Activated CD8-positive, alpha-beta memory T cell treated with anti-CD3 and anti-CD28 coated beads, Interleukin-2, amount 10 ng/mL, durations not matched to agents 7 days and 5 days (primary cell): ENCODE measurements around the gene PF4V1. TPM values are rescaled to one million over a fixed set of nuclear protein-coding genes. Genes with fewer than 3 reads are reported as not detected.

Experiments used
- ATAC-seq: fragments of 150-1000 bp; cut with Tn5 transposase; one replicate; pipeline ENCODE4 v1.10.0; 2021; ENCODE audit warnings: moderate library complexity
- CTCF ChIA-PET: fragments of 350-600 bp; sonication (Branson Sonifier 250); formaldehyde crosslinking; loops from one replicate; lab custom pipeline; 2021; ENCODE audit warnings: antibody characterized with exemption; lab: Charles Lee
- DNase-seq: peaks from one replicate; pipeline ENCODE4 v3.0.0-alpha.2; 2020
- H3K27ac Mint-ChIP-seq: one replicate; pipeline ENCODE4 v1.8.0; 2021; ENCODE audit warnings: mild to moderate bottlenecking, mixed read lengths
- H3K27me3 Mint-ChIP-seq: one replicate; pipeline ENCODE4 v1.8.0; 2021; ENCODE audit warnings: mixed read lengths
- H3K36me3 Mint-ChIP-seq: one replicate; pipeline ENCODE4 v1.8.0; 2021; ENCODE audit warnings: mild to moderate bottlenecking, mixed read lengths
- H3K4me1 Mint-ChIP-seq: one replicate; pipeline ENCODE4 v1.8.0; 2021; ENCODE audit warnings: mixed read lengths
- H3K4me3 Mint-ChIP-seq: one replicate; pipeline ENCODE4 v1.8.0; 2021; ENCODE audit warnings: mild to moderate bottlenecking, moderate library complexity, mixed read lengths
- H3K9me3 Mint-ChIP-seq: one replicate; pipeline ENCODE4 v1.8.0; 2022; ENCODE audit warnings: low read depth, mixed read lengths
- total RNA-seq, 2 experiments: library from RNA; stranded (reverse); gene quantifications; one replicate each; pipeline ENCODE4 v1.2.3, GENCODE V29; 2021

PF4V1 gene
- not detected for total RNA-seq

- Mint-ChIP-seq H3K4me1 (no peaks in the 10 kb centered on the region), H3K36me3 (no peaks in the 10 kb centered on the region)
Observed at GRCh38 chr4:73853246-73853704, at the start of gene PF4V1. TSS of gene PF4V1 (plus strand) at chr4:73853296. CDS start at chr4:73853363, 67 bp downstream.

GRCh38 chr4:73810191-73810590, 42.9 kb upstream of the PF4V1 start:
- Mint-ChIP-seq H3K36me3 (no peaks in the 10 kb centered on the region), H3K4me1 (peaks cover 6% of the 10 kb centered on the region), H3K27me3 (no peaks in the 10 kb centered on the region), H3K9me3 (peaks cover 2% of the 10 kb centered on the region), H3K27ac (no peak overlapping the region), H3K4me3 (no peak overlapping the region)
- CTCF ChIA-PET: no interaction called here
- no peak for ATAC-seq
- DNase-seq: no peak

More at GRCh38 chr4:73853246-73853704, at the start of gene PF4V1:
- CTCF ChIA-PET: no interaction called here
- H3K4me3 Mint-ChIP-seq: no peak within 1 kb of the TSS
- peaks cover 4% of the 10 kb centered on the region for H3K27me3 Mint-ChIP-seq
- H3K9me3 Mint-ChIP-seq: no peaks in the 10 kb centered on the region
- DNase-seq: no peak
- no peak within 1 kb of the TSS for H3K27ac Mint-ChIP-seq
- ATAC-seq: no peak

GRCh38 chr4:73811841-73812240, 41.3 kb upstream of the PF4V1 start:
- CTCF ChIA-PET: no interaction called here
- H3K27ac Mint-ChIP-seq: no peak overlapping the region
- H3K9me3 Mint-ChIP-seq: peaks cover 2% of the 10 kb centered on the region
- no peak overlapping the region for H3K4me3 Mint-ChIP-seq
- no peaks in the 10 kb centered on the region for H3K36me3 Mint-ChIP-seq
- DNase-seq (no peak), ATAC-seq (no peak)
- no peaks in the 10 kb centered on the region for H3K27me3 Mint-ChIP-seq
- peaks cover 8% of the 10 kb centered on the region for H3K4me1 Mint-ChIP-seq

- Mint-ChIP-seq H3K4me3 (no peak overlapping the region), H3K27ac (no peak overlapping the region), H3K27me3 (no peaks in the 10 kb centered on the region), H3K9me3 (peaks cover 6% of the 10 kb centered on the region), H3K36me3 (no peaks in the 10 kb centered on the region), H3K4me1 (peaks cover 8% of the 10 kb centered on the region)
- DNase-seq: no peak
- CTCF ChIA-PET: no interaction called here
- ATAC-seq: no peak
Observed at GRCh38 chr4:73814679-73815078, 38.4 kb upstream of the PF4V1 start.

- H3K36me3 Mint-ChIP-seq: no peaks in the 10 kb centered on the region
- H3K27ac Mint-ChIP-seq: no peak overlapping the region
- H3K9me3 Mint-ChIP-seq: peaks cover 6% of the 10 kb centered on the region
- H3K27me3 Mint-ChIP-seq: no peaks in the 10 kb centered on the region
- CTCF ChIA-PET: no interaction called here
- H3K4me3 Mint-ChIP-seq: no peak overlapping the region
- ATAC-seq (no peak), DNase-seq (no peak)
- peaks cover 8% of the 10 kb centered on the region for H3K4me1 Mint-ChIP-seq
Observed at GRCh38 chr4:73815145-73815544, 38.0 kb upstream of the PF4V1 start.

- peaks cover 8% of the 10 kb centered on the region for H3K4me1 Mint-ChIP-seq
- no peak overlapping the region for H3K27ac Mint-ChIP-seq
- CTCF ChIA-PET: no interaction called here
- DNase-seq (no peak), ATAC-seq (no peak)
- H3K9me3 Mint-ChIP-seq: peaks cover 6% of the 10 kb centered on the region
- no peak overlapping the region for H3K4me3 Mint-ChIP-seq
- no peaks in the 10 kb centered on the region for H3K27me3 Mint-ChIP-seq
- no peaks in the 10 kb centered on the region for H3K36me3 Mint-ChIP-seq
Observed at GRCh38 chr4:73816814-73817213, 36.3 kb upstream of the PF4V1 start.

- peaks cover 8% of the 10 kb centered on the region for H3K4me1 Mint-ChIP-seq
- H3K27ac Mint-ChIP-seq: no peak overlapping the region
- DNase-seq: no peak
- ATAC-seq: no peak
- no peaks in the 10 kb centered on the region for H3K36me3 Mint-ChIP-seq
- no peak overlapping the region for H3K4me3 Mint-ChIP-seq
- peaks cover 6% of the 10 kb centered on the region for H3K9me3 Mint-ChIP-seq
- CTCF ChIA-PET: no interaction called here
- no peaks in the 10 kb centered on the region for H3K27me3 Mint-ChIP-seq
Observed at GRCh38 chr4:73817341-73817740, 35.8 kb upstream of the PF4V1 start.

GRCh38 chr4:73821325-73821724, 31.8 kb upstream of the PF4V1 start:
- no peak overlapping the region for H3K4me3 Mint-ChIP-seq
- H3K27ac Mint-ChIP-seq: no peak overlapping the region
- no peaks in the 10 kb centered on the region for H3K27me3 Mint-ChIP-seq
- H3K36me3 Mint-ChIP-seq: no peaks in the 10 kb centered on the region
- CTCF ChIA-PET: no interaction called here
- peaks cover 4% of the 10 kb centered on the region for H3K9me3 Mint-ChIP-seq
- no peaks in the 10 kb centered on the region for H3K4me1 Mint-ChIP-seq
- ATAC-seq (no peak), DNase-seq (no peak)

- H3K4me3 Mint-ChIP-seq: no peak overlapping the region
- H3K9me3 Mint-ChIP-seq: peaks cover 3% of the 10 kb centered on the region
- no peaks in the 10 kb centered on the region for H3K4me1 Mint-ChIP-seq
- H3K36me3 Mint-ChIP-seq: no peaks in the 10 kb centered on the region
- no peak for ATAC-seq
- no peaks in the 10 kb centered on the region for H3K27me3 Mint-ChIP-seq
- CTCF ChIA-PET: no interaction called here
- DNase-seq: no peak
- H3K27ac Mint-ChIP-seq: no peak overlapping the region
Observed at GRCh38 chr4:73822389-73822788, 30.7 kb upstream of the PF4V1 start.

GRCh38 chr4:73822812-73823504, 30.1 kb upstream of the PF4V1 start:
- CTCF ChIA-PET: interaction anchor here (0.7 kb wide), 1 partner anchor 42 kb away, joined by 3 read pairs; no protein-coding TSS in a partner anchor
- no peaks in the 10 kb centered on the region for H3K4me1 Mint-ChIP-seq
- ATAC-seq: no peak
- H3K27me3 Mint-ChIP-seq: no peaks in the 10 kb centered on the region
- H3K4me3 Mint-ChIP-seq: no peak overlapping the region
- H3K36me3 Mint-ChIP-seq: no peaks in the 10 kb centered on the region
- no peak for DNase-seq
- H3K27ac Mint-ChIP-seq: no peak overlapping the region
- no peaks in the 10 kb centered on the region for H3K9me3 Mint-ChIP-seq

- Mint-ChIP-seq H3K4me1 (no peaks in the 10 kb centered on the region), H3K4me3 (no peak overlapping the region), H3K36me3 (no peaks in the 10 kb centered on the region), H3K27ac (no peak overlapping the region), H3K9me3 (no peaks in the 10 kb centered on the region), H3K27me3 (no peaks in the 10 kb centered on the region)
- ATAC-seq (no peak), DNase-seq (no peak)
- CTCF ChIA-PET: interaction anchor here (0.7 kb wide), 1 partner anchor 42 kb away, joined by 3 read pairs; no protein-coding TSS in a partner anchor
Observed at GRCh38 chr4:73823760-73824159, 29.3 kb upstream of the PF4V1 start.

GRCh38 chr4:73828956-73829355, 24.1 kb upstream of the PF4V1 start:
- H3K9me3 Mint-ChIP-seq: peaks cover 2% of the 10 kb centered on the region
- H3K4me3 Mint-ChIP-seq: no peak overlapping the region
- H3K36me3 Mint-ChIP-seq: no peaks in the 10 kb centered on the region
- H3K27ac Mint-ChIP-seq: no peak overlapping the region
- CTCF ChIA-PET: no interaction called here
- DNase-seq (no peak), ATAC-seq (no peak)
- no peaks in the 10 kb centered on the region for H3K27me3 Mint-ChIP-seq
- H3K4me1 Mint-ChIP-seq: no peaks in the 10 kb centered on the region

- CTCF ChIA-PET: no interaction called here
- no peaks in the 10 kb centered on the region for H3K36me3 Mint-ChIP-seq
- ATAC-seq: no peak
- no peak for DNase-seq
- peaks cover 2% of the 10 kb centered on the region for H3K9me3 Mint-ChIP-seq
- no peak overlapping the region for H3K27ac Mint-ChIP-seq
- no peaks in the 10 kb centered on the region for H3K4me1 Mint-ChIP-seq
- no peak overlapping the region for H3K4me3 Mint-ChIP-seq
- no peaks in the 10 kb centered on the region for H3K27me3 Mint-ChIP-seq
Observed at GRCh38 chr4:73831569-73831968, 21.5 kb upstream of the PF4V1 start.

- Mint-ChIP-seq H3K36me3 (no peaks in the 10 kb centered on the region), H3K27ac (no peak overlapping the region), H3K4me3 (no peak overlapping the region), H3K27me3 (peaks cover 10% of the 10 kb centered on the region), H3K4me1 (no peaks in the 10 kb centered on the region), H3K9me3 (peaks cover 2% of the 10 kb centered on the region)
- no peak for DNase-seq
- CTCF ChIA-PET: no interaction called here
- ATAC-seq: no peak
Observed at GRCh38 chr4:73832651-73833237, 20.4 kb upstream of the PF4V1 start.
